A549 (cell line): Measurements from ENCODE around the gene KLHL36. TPM values are rescaled to one million over a fixed set of nuclear protein-coding genes. Genes with fewer than 3 reads are reported as not detected.
"Not testable (repeated sequence)": the region's sequence is repeated elsewhere in the genome, so short reads cannot be mapped to it uniquely, and the experiment has no call there.

Experiments used
- ATAC-seq, 2 experiments: fragments of 200-7000 bp in 1 of 2; fragments of >200 bp in 1 of 2; cut with Nextera tagmentation in 1 of 2; cut with Tn5 transposase in 1 of 2; 3 replicates each; pipeline versions ENCODE4 v1.8.0 to v1.9.1; 2018 to 2020; ENCODE audit warnings: mild to moderate bottlenecking in 1 of 2, moderate library complexity in 1 of 2
- CTCF ChIA-PET: fragments of 300-600 bp; sonication (Branson Sonifier 250); formaldehyde crosslinking; extraction: SDS; loops from one replicate; lab custom pipeline; 2021; ENCODE audit warnings: antibody characterized with exemption, inconsistent platforms; lab: Yijun Ruan, JAX
- POLR2A ChIA-PET: fragments of 350-600 bp; formaldehyde crosslinking; extraction: SDS; loops from one replicate; lab custom pipeline; 2021; ENCODE audit warnings: antibody characterized with exemption, inconsistent platforms; lab: Yijun Ruan, JAX
- DNase-seq, 2 experiments: peaks; one replicate each; pipeline versions ENCODE4 v3.0.0 to v3.0.0-alpha.2; 2011 to 2016; ENCODE audit warnings: low read depth in 1 of 2, low spot score in 1 of 2
- FAIRE-seq: peaks from 2 replicates; lab custom pipeline; 2011; peaks lifted over from hg19 to GRCh38; lab: Jason Lieb, UNC
- H3K27ac ChIP-seq, 2 experiments: fragments of >200 bp; sonication (Bioruptor Twin); formaldehyde crosslinking; 3 replicates each; pipeline ENCODE4 v1.5.1; 2016 to 2017
- H3K4me1 ChIP-seq: fragments of >200 bp; sonication (Bioruptor Twin); formaldehyde crosslinking; 3 replicates; pipeline ENCODE4 v1.6.1; 2016
- H3K4me2 ChIP-seq: fragments of >200 bp; sonication (Bioruptor Twin); formaldehyde crosslinking; 3 replicates; pipeline ENCODE4 v1.6.1; 2016
- H3K4me3 ChIP-seq: fragments of >200 bp; sonication (Bioruptor Twin); formaldehyde crosslinking; 3 replicates; pipeline ENCODE4 v1.5.1; 2016
- H3K9me3 ChIP-seq: fragments of >200 bp; sonication (Bioruptor Twin); formaldehyde crosslinking; 3 replicates; pipeline ENCODE4 v1.6.1; 2016
- BCL3 ChIP-seq: fragments of >200 bp; sonication (Bioruptor Twin); formaldehyde crosslinking; IDR thresholded peaks from 3 replicates; pipeline ENCODE4 v1.6.1; 2016
- BHLHE40 ChIP-seq: IDR thresholded peaks from 2 replicates; pipeline ENCODE4 v1.6.1; 2012; ENCODE audit warnings: low read depth, low read length, inconsistent platforms
- CBX2 ChIP-seq: fragments of 200-600 bp; sonication (generic); IDR thresholded peaks from 2 replicates; pipeline ENCODE4 v1.6.1; 2016; ENCODE audit warnings: low read depth, mild to moderate bottlenecking, borderline replicate concordance
- CTCF ChIP-seq: fragments of >200 bp; sonication (Bioruptor Twin); formaldehyde crosslinking; IDR thresholded peaks from 3 replicates; pipeline ENCODE4 v1.5.1; 2016
- FOSB ChIP-seq: fragments of 250-450 bp; sonication (Bioruptor Pico); IDR thresholded peaks from 2 replicates; pipeline ENCODE4 v1.5.0; 2020; ENCODE audit warnings: mild to moderate bottlenecking, moderate library complexity
- FOXS1 ChIP-seq: fragments of 250-450 bp; sonication (Bioruptor Pico); IDR thresholded peaks from 2 replicates; pipeline ENCODE4 v1.5.0; 2020; ENCODE audit warnings: mild to moderate bottlenecking, moderate library complexity
- HDAC2 ChIP-seq: fragments of 200-600 bp; sonication (generic); IDR thresholded peaks from 2 replicates; pipeline ENCODE4 v1.6.1; 2016
- HEYL ChIP-seq: fragments of 250-450 bp; sonication (Bioruptor Pico); IDR thresholded peaks from 2 replicates; pipeline ENCODE4 v1.8.0; 2021; ENCODE audit warnings: mild to moderate bottlenecking, moderate library complexity
- HOXB5 ChIP-seq: fragments of 250-450 bp; sonication (Bioruptor Pico); IDR thresholded peaks from 2 replicates; pipeline ENCODE4 v1.5.0; 2020; ENCODE audit warnings: mild to moderate bottlenecking, moderate library complexity
- JUN ChIP-seq, 2 experiments: fragments of >200 bp; sonication (Bioruptor Twin); formaldehyde crosslinking; IDR thresholded peaks; 2 replicates in 1 of 2; 3 replicates in 1 of 2; pipeline ENCODE4 v1.6.1; 2016 to 2017
- JUNB ChIP-seq: fragments of >200 bp; sonication (Bioruptor Twin); formaldehyde crosslinking; IDR thresholded peaks from 2 replicates; pipeline ENCODE4 v1.6.1; 2016
- KDM1A ChIP-seq: fragments of 200-600 bp; sonication (generic); IDR thresholded peaks from 2 replicates; pipeline ENCODE4 v1.6.1; 2016; ENCODE audit warnings: low read depth, mild to moderate bottlenecking
- MAX ChIP-seq: IDR thresholded peaks from 2 replicates; pipeline ENCODE4 v1.6.1; 2012
- MAZ ChIP-seq: fragments of 150-350 bp; IDR thresholded peaks from 2 replicates; pipeline ENCODE4 v1.6.1; 2014; ENCODE audit warnings: antibody characterized with exemption, low read depth, low read length, borderline replicate concordance
- MYC ChIP-seq: IDR thresholded peaks from 2 replicates; pipeline ENCODE4 v1.6.1; 2012; ENCODE audit warnings: mild to moderate bottlenecking, inconsistent platforms, low read length, improper control_type of control experiment, borderline replicate concordance
- NFE2L2 ChIP-seq: fragments of 150-350 bp; conservative IDR thresholded peaks from 2 replicates; pipeline ENCODE4 v1.6.1; 2014; ENCODE audit warnings: low read length
- POLR2A ChIP-seq: IDR thresholded peaks from 2 replicates; pipeline ENCODE4 v1.6.1; 2012; ENCODE audit warnings: mild to moderate bottlenecking, low read length
- RARB ChIP-seq: fragments of 250-450 bp; sonication (Bioruptor Pico); IDR thresholded peaks from 2 replicates; pipeline ENCODE4 v1.8.0; 2021; ENCODE audit warnings: mild to moderate bottlenecking, moderate library complexity
- RCOR1 ChIP-seq: fragments of 150-350 bp; IDR thresholded peaks from 2 replicates; pipeline ENCODE4 v1.6.1; 2014; ENCODE audit warnings: antibody characterized with exemption, low read length, low read depth
- RNF2 ChIP-seq: fragments of 200-600 bp; sonication (generic); IDR thresholded peaks from 2 replicates; pipeline ENCODE4 v1.6.1; 2016; ENCODE audit warnings: low read depth, mild to moderate bottlenecking, antibody characterized with exemption, moderate library complexity, borderline replicate concordance
- SREBF2 ChIP-seq: fragments of 450-650 bp; IDR thresholded peaks from 2 replicates; pipeline ENCODE4 v1.6.1; 2014; ENCODE audit warnings: mild to moderate bottlenecking, moderate library complexity
- WGBS: methylation state at CpG from one replicate; pipeline ENCODE4 v1.1.6; 2017; ENCODE audit errors: missing lambda C conversion rate; 5-methylcytosine and 5-hydroxymethylcytosine counted together
- polyA plus RNA-seq, 4 experiments: library from polyadenylated mRNA; depleted of rRNA in 3 of 4; stranded (reverse); fragments of >200 nt; fragmentation: RNase III in 1 of 4; extraction: RNeasy Plus Mini Kit Qiagen cat#74134 plus additional on column Dnase treatment in 1 of 4; gene quantifications; 2 replicates in 3 of 4; 3 replicates in 1 of 4; pipeline ENCODE4 v1.2.3, GENCODE V29; 2011 to 2017

Gene KLHL36
- polyA plus RNA-seq, 2 of the 4 experiments (the other 2 are of a cell fraction): 20.0 to 21.0 TPM

- no peak for TF ChIP-seq BHLHE40
- no peak for TF ChIP-seq FOXS1 (CRISPR knock-in tag)
- TF ChIP-seq MAZ: no peak
- no peak for TF ChIP-seq RNF2
- TF ChIP-seq MYC: no peak
- TF ChIP-seq JUNB: no peak
- no peak for TF ChIP-seq FOSB (CRISPR knock-in tag)
- TF ChIP-seq BCL3: no peak
- no peak for TF ChIP-seq SREBF2
- TF ChIP-seq CTCF: no peak
- TF ChIP-seq, all 56 proteins: peak for 0
- H3K4me2 ChIP-seq: no peak overlapping the region
- ChIA-PET POLR2A (no interaction called here), CTCF (interaction anchor here (1.0 to 7.3 kb wide), 5 partner anchors 16 to 178 kb away, joined by 3 to 68 read pairs (median 4); no protein-coding TSS in a partner anchor)
- ATAC-seq: no peak
- no peaks in the 10 kb centered on the region for H3K4me1 ChIP-seq
- 59% methylated on average over 8 of the region's 8 CpGs for WGBS
- H3K27ac ChIP-seq: no peak overlapping the region
- no peak overlapping the region for H3K4me3 ChIP-seq
- DNase-seq: no peak
- no peaks in the 10 kb centered on the region for H3K9me3 ChIP-seq
- FAIRE-seq: no peak
Observed at GRCh38 chr16:84689111-84689510, 40.8 kb downstream of the KLHL36 start.

GRCh38 chr16:84690088-84690819 lies 41.9 kb downstream of the KLHL36 start:
- CTCF ChIA-PET: interaction anchor here (1.3 to 7.3 kb wide), 3 partner anchors 17 to 49 kb away, joined by 4 to 68 read pairs (median 4); no protein-coding TSS in a partner anchor
- no peak for FAIRE-seq
- 68% methylated on average over 6 of the region's 6 CpGs for WGBS

GRCh38 chr16:84692451-84693214 lies 44.3 kb downstream of the KLHL36 start:
- no peak for DNase-seq
- FAIRE-seq: no peak
- ChIA-PET POLR2A (no interaction called here), CTCF (interaction anchor here (0.8 to 4.5 kb wide), 3 partner anchors 21 to 186 kb away, joined by 3 to 27 read pairs (median 4); no protein-coding TSS in a partner anchor)
- H3K27ac ChIP-seq: no peak overlapping the region
- no peaks in the 10 kb centered on the region for H3K4me1 ChIP-seq
- no peaks in the 10 kb centered on the region for H3K9me3 ChIP-seq
- H3K4me2 ChIP-seq: no peak overlapping the region
- 72% methylated on average over 6 of the region's 6 CpGs for WGBS
- ATAC-seq: no peak
- TF ChIP-seq POLR2A (no peak), MAX (no peak), JUN (IDR thresholded peaks at IDR 0.05) (no peak), HEYL (CRISPR knock-in tag) (no peak), CBX2 (no peak), HOXB5 (no peak), RCOR1 (no peak), HDAC2 (no peak), KDM1A (no peak), RNF2 (no peak), NFE2L2 (no peak), MAZ (no peak), RARB (CRISPR knock-in tag) (no peak)
- H3K4me3 ChIP-seq: no peak overlapping the region

More at GRCh38 chr16:84690088-84690819, 41.9 kb downstream of the KLHL36 start:
- ATAC-seq (no peak), DNase-seq (no peak)
- no peak overlapping the region for H3K4me2 ChIP-seq
- TF ChIP-seq RCOR1 (no peak), FOSB (CRISPR knock-in tag) (no peak), BHLHE40 (no peak)
- no peaks in the 10 kb centered on the region for H3K4me1 ChIP-seq
- no peak overlapping the region for H3K27ac ChIP-seq
- H3K4me3 ChIP-seq: no peak overlapping the region
- H3K9me3 ChIP-seq: no peaks in the 10 kb centered on the region
- POLR2A ChIA-PET: no interaction called here

GRCh38 chr16:84693869-84694268 lies 45.6 kb downstream of the KLHL36 start:
- H3K27ac ChIP-seq, H3K9me3 ChIP-seq, H3K4me1 ChIP-seq, FAIRE-seq, POLR2A ChIA-PET, ATAC-seq, H3K4me3 ChIP-seq, H3K4me2 ChIP-seq, DNase-seq: not testable (repeated sequence)
- WGBS: 85% methylated on average over 10 of the region's 10 CpGs
- CTCF ChIA-PET: interaction anchor here (1.4 to 4.5 kb wide), 3 partner anchors 22 to 187 kb away, joined by 3 to 27 read pairs (median 3); no protein-coding TSS in a partner anchor
